Heart right ventricle (tissue), 16 donors: Measurements from ENCODE around the gene TRA2A. TPM values are rescaled to one million over a fixed set of nuclear protein-coding genes. Genes with fewer than 3 reads are reported as not detected.
A peak's percentile ranks its signal among the peaks of the same experiment; 100 is the strongest.

Source experiments
- ATAC-seq, 8 donors: fragments of 200-7000 bp; cut with Tn5 transposase; one replicate each; pipeline ENCODE4 v1.9.1; 2020; ENCODE audit warnings: mild to moderate bottlenecking in 8 of 8, moderate library complexity in 8 of 8, moderate number of reproducible peaks in 1 of 8
- DNase-seq, 2 donors: peaks; one replicate each; pipeline ENCODE4 v3.0.0-alpha.2; 2020
- H3K27ac ChIP-seq, 10 donors: fragments of 200-600 bp; sonication (generic) in 2 of 10; one replicate each; pipeline versions ENCODE4 v1.5.0 to v1.8.0; 2020 to 2022; ENCODE audit warnings: mild to moderate bottlenecking in 3 of 10
- H3K27me3 ChIP-seq, 7 donors: fragments of 200-600 bp; one replicate each; pipeline ENCODE4 v1.8.0; 2021 to 2022; ENCODE audit warnings: mild to moderate bottlenecking in 2 of 7
- H3K36me3 ChIP-seq, 9 donors: fragments of 200-600 bp; sonication (generic) in 1 of 9; one replicate each; pipeline versions ENCODE4 v1.5.0 to v1.8.0; 2020 to 2022; ENCODE audit warnings: mild to moderate bottlenecking in 2 of 9
- H3K4me1 ChIP-seq, 9 donors: fragments of 200-600 bp; sonication (generic) in 1 of 9; one replicate each; pipeline versions ENCODE4 v1.5.0 to v1.8.0; 2020 to 2022; ENCODE audit warnings: mild to moderate bottlenecking in 4 of 9
- H3K4me3 ChIP-seq, 10 donors: fragments of 200-600 bp; sonication (generic) in 2 of 10; one replicate each; pipeline versions ENCODE4 v1.5.0 to v1.8.0; 2020 to 2022; ENCODE audit warnings: mild to moderate bottlenecking in 7 of 10, moderate library complexity in 2 of 10
- H3K9me3 ChIP-seq, 11 donors: fragments of 200-600 bp in 10 of 11; sonication (generic) in 2 of 11; one replicate each; pipeline versions ENCODE4 v1.5.0 to v1.8.0; 2013 to 2022; ENCODE audit warnings: mild to moderate bottlenecking in 2 of 11, control low read depth in 1 of 11, moderate library complexity in 1 of 11
- CTCF ChIP-seq, 9 donors: fragments of 200-600 bp; sonication (generic) in 2 of 9; IDR thresholded peaks; one replicate each; pipeline versions ENCODE4 v1.5.0 to v1.8.0; 2021 to 2022; ENCODE audit warnings: antibody characterized with exemption in 9 of 9, mild to moderate bottlenecking in 5 of 9, moderate library complexity in 1 of 9
- WGBS, 2 donors: extraction: QIAGEN DNeasy Blood & Tissue Kit; methylation state at CpG; one replicate each; pipeline ENCODE4 v1.1.7; 2013; ENCODE audit warnings: inconsistent platforms in 1 of 2; 5-methylcytosine and 5-hydroxymethylcytosine counted together
- intact Hi-C, 10 donors: fragments of 100-400 bp; cut with DNase I; formaldehyde crosslinking; loops; one replicate each; pipeline versions ENCODE4 v1.11.1 to v1.14.2; 2022
- polyA plus RNA-seq, 2 donors: library from polyadenylated mRNA; stranded (reverse); fragments of 200-250 nt; gene quantifications; one replicate each; pipeline ENCODE4 v1.2.3, GENCODE V29; 2013
- total RNA-seq, 10 donors: library from RNA; stranded (reverse); fragmentation: NEBNext Ultra II Directional in 3 of 10; extraction: Animal tissue kit (Norgen Biotek cat#: 25700) in 3 of 10; gene quantifications; one replicate each; pipeline versions ENCODE4 v1.2.1 to v1.2.4, GENCODE V29; 2021 to 2023
- donor health status: Arrhythmogenic right ventricular cardiomyopathy.
- donor health status: ischemic (EF 13 %, LVEDD 7.1; RV severe dilation, severe dysfunction).
- donor health status: healthy with polysubstance abuse.
- donor health status: DM: no; HTN: yes; CAD: no.
- donor health status: DM: no; HTN: no; CAD: no.
- donor health status: ischemic (EF 25% LVEDD 6.9; RV normal size, moderate dysfunction).
- donor health status: ischemic (EF 25% LVEDD 5.7; RV mildly dilated, moderate dysfunction).
- donor health status: healthy.
- donor health status: DM: yes; HTN: yes; CAD: no.
- donor health status: Ischemic cardiomyopathy.
- donor health status: ischemic (EF 35%, LVEDD 5.7; RV mildly dilated, moderate dysfunction).
- donor health status: nonischemic (EF 11% LVEDD 7.7; RV severe dilation, severe dysfunction).
- donor health status: DM: yes; HTN: yes; CAD: no.
- donor health status: PGD.
- donor health status: ischemic (EF 29% LVEDD 5.4; RV normal size, mild dysfunction).
- donor health status: nonischemic (EF 23%, LVEDD 6.1; RV moderate dilation, normal function).

TRA2A gene
- total and polyA plus RNA-seq, 12 donors, result 24.6 to 86.8 (median 31.2) TPM

DNA sequence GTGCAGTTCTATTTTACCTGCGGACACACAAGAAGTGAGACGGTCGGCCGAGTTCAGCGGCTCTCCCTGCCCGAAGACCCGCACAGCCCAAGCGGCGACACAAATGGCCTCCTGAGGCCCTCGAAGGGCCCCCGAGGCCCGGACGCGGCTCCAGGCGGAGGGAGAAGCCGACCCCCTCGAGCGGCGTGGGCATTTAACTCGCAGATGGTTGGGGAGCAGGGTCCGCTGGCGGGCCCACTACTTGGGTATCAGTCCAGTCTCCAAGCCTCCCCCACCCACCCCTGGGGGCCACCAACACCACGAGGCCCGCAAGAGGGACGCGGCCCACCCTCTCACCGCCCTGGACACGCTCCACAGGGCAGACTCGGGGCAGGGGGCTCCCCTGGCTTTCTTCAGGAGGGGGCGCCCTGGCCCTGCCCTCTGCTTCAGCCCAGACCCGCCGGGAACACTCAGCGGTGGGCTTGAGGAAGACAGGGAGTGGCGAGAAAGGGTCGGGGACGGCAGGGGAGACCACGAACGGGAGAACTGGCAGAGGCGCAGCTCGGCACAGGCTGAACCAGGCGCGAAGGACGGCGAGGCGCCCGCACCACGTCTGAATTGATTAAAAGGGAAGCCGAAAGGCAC lies 63.1 kb downstream of the TRA2A start:
- WGBS, 2 donors, result 6 to 7% methylated on average over 48 of the region's 48 CpGs
- H3K4me3 ChIP-seq, result peak overlapping the region in 9 of 10 donors; percentile 8 to 45 (median 32)
- intact Hi-C loops, result no loop called here
- H3K27me3 ChIP-seq, result peaks cover 43 to 100% (median 100%) of the 10 kb centered on the region in 7 donors
- H3K9me3 ChIP-seq, result no peaks in the 10 kb centered on the region
- ATAC-seq (peak in 6 of 8 donors; percentile 7 to 68 (median 20)), DNase-seq (no peak)
- no peak for TF ChIP-seq CTCF (IDR thresholded peaks at IDR 0.05)
- peaks cover 11 to 49% (median 37%) of the 10 kb centered on the region in 9 donors for H3K4me1 ChIP-seq
- H3K36me3 ChIP-seq, result no peaks in the 10 kb centered on the region
- H3K27ac ChIP-seq, result no peak overlapping the region

DNA sequence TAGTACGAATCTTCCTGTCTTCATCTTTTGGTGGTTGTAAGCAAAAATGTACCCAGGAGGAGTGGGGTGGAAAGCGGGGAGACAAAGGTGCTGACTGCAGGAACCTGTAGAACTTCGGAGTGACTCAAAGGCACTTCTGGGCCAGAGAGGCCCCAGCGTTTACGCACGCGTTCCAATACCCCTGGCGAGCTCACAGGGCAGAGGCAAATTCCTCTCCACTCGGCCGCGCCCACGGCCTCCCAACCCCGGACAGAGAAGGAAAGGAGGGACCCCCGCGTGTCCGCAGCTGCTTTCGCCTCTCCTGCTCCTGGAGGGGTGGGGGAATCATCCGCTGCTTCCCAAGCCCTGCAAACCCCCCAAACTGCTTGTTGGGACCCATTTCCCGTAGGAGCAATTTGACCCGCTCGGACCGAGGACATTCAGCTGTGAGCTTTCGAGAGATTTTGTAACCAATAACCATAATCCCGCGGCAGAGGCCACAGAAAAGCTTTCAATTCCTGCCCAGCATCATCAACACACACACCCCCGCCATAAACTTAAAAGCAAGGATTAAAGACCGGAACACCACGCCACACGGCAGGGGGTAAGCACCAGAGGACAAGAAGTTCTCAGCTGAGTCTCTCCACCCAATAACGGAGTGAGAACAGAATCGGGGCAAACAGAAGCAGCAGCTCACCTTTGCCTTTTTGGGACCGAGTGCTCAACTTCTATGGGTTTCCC lies 63.8 kb downstream of the TRA2A start:
- peaks cover 38 to 100% (median 100%) of the 10 kb centered on the region in 7 donors for H3K27me3 ChIP-seq

GRCh38 chr7:23467291-23467805 lies 64.4 kb downstream of the TRA2A start:
- ATAC-seq (no peak), DNase-seq (no peak)
- no peak overlapping the region for H3K27ac ChIP-seq
- peaks cover 38 to 100% (median 99%) of the 10 kb centered on the region in 7 donors for H3K27me3 ChIP-seq
- peak overlapping the region in 1 of 10 donors; percentile 44 for H3K4me3 ChIP-seq
- H3K9me3 ChIP-seq, result no peaks in the 10 kb centered on the region
- H3K36me3 ChIP-seq, result no peaks in the 10 kb centered on the region
- TF ChIP-seq CTCF (IDR thresholded peaks at IDR 0.05), result no peak
- 19% methylated on average over 11 of the region's 11 CpGs for WGBS, 2 donors
- peaks cover 11 to 46% (median 37%) of the 10 kb centered on the region in 9 donors for H3K4me1 ChIP-seq
- intact Hi-C loops, result no loop called here

More for the DNA sequence above, 63.8 kb downstream of the TRA2A start:
- Histone ChIP-seq H3K36me3 (no peaks in the 10 kb centered on the region), H3K4me1 (peaks cover 11 to 46% (median 37%) of the 10 kb centered on the region in 9 donors), H3K27ac (no peak overlapping the region), H3K9me3 (no peaks in the 10 kb centered on the region), H3K4me3 (peak overlapping the region in 3 of 10 donors; percentile 1 to 44 (median 8))
- TF ChIP-seq CTCF (IDR thresholded peaks at IDR 0.05), result no peak
- ATAC-seq (peak in 2 of 8 donors; percentile 16 to 18), DNase-seq (no peak)
- WGBS, 2 donors, result 5 to 7% methylated on average over 32 of the region's 32 CpGs
- intact Hi-C loops, result no loop called here

DNA sequence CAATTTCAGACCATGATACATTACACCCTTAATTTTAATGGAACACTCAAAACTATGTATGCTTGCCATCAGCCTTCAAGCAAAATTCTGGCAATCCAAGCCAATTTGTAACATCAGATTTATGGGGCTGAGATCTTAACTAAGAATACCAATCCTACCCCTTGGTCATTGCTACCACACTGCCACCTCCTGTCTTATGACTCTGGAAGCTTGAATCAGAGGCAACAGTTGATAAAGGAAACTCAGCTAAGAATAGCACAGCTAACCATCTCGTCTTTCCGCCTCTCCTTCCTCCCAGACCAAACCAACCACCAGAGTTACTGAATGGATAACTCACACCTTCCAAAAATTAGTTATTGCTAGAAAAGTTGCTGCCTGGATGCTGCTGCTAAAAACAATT lies 68.9 kb downstream of the TRA2A start:
- Histone ChIP-seq H3K36me3 (no peaks in the 10 kb centered on the region), H3K9me3 (no peaks in the 10 kb centered on the region), H3K4me1 (peaks cover 0 to 6% (median 4%) of the 10 kb centered on the region in 9 donors), H3K27ac (no peak overlapping the region), H3K27me3 (peaks cover 3 to 98% (median 97%) of the 10 kb centered on the region in 7 donors), H3K4me3 (no peak overlapping the region)
- intact Hi-C loops, result loop anchor here in 6 of 10 donors (1.0 to 5.0 kb wide), 4 partner anchors 186 to 191 kb away; no protein-coding TSS in a partner anchor
- DNase-seq (no peak), ATAC-seq (peak in 7 of 8 donors; percentile 62 to 93 (median 72))
- peak in 7 of 9 donors; percentile 31 to 56 (median 46) for TF ChIP-seq CTCF (IDR thresholded peaks at IDR 0.05)
- 7 to 9% methylated on average over 2 of the region's 2 CpGs for WGBS, 2 donors
